Endothelial cell of umbilical vein (primary cell): ENCODE results near the gene AGAP3. TPM values are rescaled to one million over a fixed set of nuclear protein-coding genes. Genes with fewer than 3 reads are reported as not detected.

Source experiments
- BruUV-seq: library from RNA; stranded (reverse); fragments of 400-500 nt; replicated peaks from 2 replicates; lab custom pipeline; 2021; lab: Mats Ljungman, UMichigan
- CTCF ChIA-PET: fragments of 300-600, 350-600 bp; sonication (Branson Sonifier 250); formaldehyde crosslinking; loops from one replicate; lab custom pipeline; 2021; ENCODE audit warnings: antibody characterized with exemption, inconsistent platforms; lab: Charles Lee
- POLR2A ChIA-PET: fragments of 300-600, 350-600 bp; sonication (Branson Sonifier 250); formaldehyde crosslinking; loops from one replicate; lab custom pipeline; 2021; ENCODE audit warnings: antibody characterized with exemption, inconsistent platforms; lab: Charles Lee
- DNase-seq: peaks from one replicate; pipeline ENCODE4 v3.0.0-alpha.2; 2011; ENCODE audit warnings: low read depth, low spot score
- FAIRE-seq: peaks from 2 replicates; lab custom pipeline; 2011; peaks lifted over from hg19 to GRCh38; lab: Jason Lieb, UNC
- H2AFZ ChIP-seq: 2 replicates; pipeline ENCODE4 v1.6.0; 2012; ENCODE audit warnings: low read depth, low read length, control low read depth, inconsistent platforms
- H3K27ac ChIP-seq: 2 replicates; pipeline ENCODE4 v1.5.1; 2011; ENCODE audit warnings: low read depth, mild to moderate bottlenecking, control low read depth, low read length, moderate library complexity; ENCODE audit not compliant: insufficient read depth
- H3K27me3 ChIP-seq, 2 experiments: 2 replicates each; pipeline versions ENCODE4 v1.6.0 to v1.6.1; 2011; ENCODE audit warnings: low read length in 2 of 2, mixed read lengths in 1 of 2; ENCODE audit not compliant: control insufficient read depth in 2 of 2, insufficient read depth in 2 of 2
- H3K36me3 ChIP-seq, 2 experiments: 2 replicates in 1 of 2; 3 replicates in 1 of 2; pipeline ENCODE4 v1.5.1; 2011; ENCODE audit warnings: low read length in 2 of 2, mild to moderate bottlenecking in 1 of 2, moderate library complexity in 1 of 2; ENCODE audit not compliant: control insufficient read depth in 2 of 2, insufficient read depth in 2 of 2; ENCODE audit errors: extremely low read depth in 1 of 2
- H3K4me1 ChIP-seq: 3 replicates; pipeline ENCODE4 v1.5.1; 2011; ENCODE audit warnings: mild to moderate bottlenecking, low read length; ENCODE audit not compliant: control insufficient read depth, insufficient read depth; ENCODE audit errors: extremely low read depth
- H3K4me2 ChIP-seq: 2 replicates; pipeline ENCODE4 v1.6.1; 2011; ENCODE audit warnings: low read length, control low read depth, mixed read lengths; ENCODE audit not compliant: insufficient read depth
- H3K4me3 ChIP-seq, 3 experiments: fragments of 200-600 bp in 1 of 3; sonication (generic), shearing (Covaris generic) in 1 of 3; replicated peaks in 1 of 3; 2 replicates each; pipeline ENCODE4 v1.5.1; 2011 to 2016; ENCODE audit warnings: control low read depth in 3 of 3, low read length in 3 of 3, mild to moderate bottlenecking in 2 of 3, inconsistent platforms in 1 of 3, low read depth in 1 of 3, moderate library complexity in 1 of 3; ENCODE audit not compliant: insufficient read depth in 1 of 3
- H3K79me2 ChIP-seq: 2 replicates; pipeline ENCODE4 v1.6.0; 2012; ENCODE audit warnings: low read length, inconsistent platforms; ENCODE audit not compliant: control insufficient read depth, insufficient read depth
- H3K9ac ChIP-seq: replicated peaks from 2 replicates; pipeline ENCODE3; 2011; ENCODE audit warnings: low read length, control low read depth; ENCODE audit not compliant: insufficient read depth; ENCODE audit errors: extremely low read depth
- H3K9me1 ChIP-seq: replicated peaks from 3 replicates; pipeline ENCODE4 v1.6.0; 2011; ENCODE audit warnings: mild to moderate bottlenecking, low read length; ENCODE audit not compliant: control insufficient read depth, insufficient read depth; ENCODE audit errors: extremely low read depth
- H3K9me3 ChIP-seq: replicated peaks from 2 replicates; pipeline ENCODE4 v1.5.1; 2012; ENCODE audit warnings: low read length, inconsistent platforms; ENCODE audit not compliant: control insufficient read depth, insufficient read depth
- H4K20me1 ChIP-seq: replicated peaks from 2 replicates; pipeline ENCODE3; 2011; ENCODE audit warnings: mild to moderate bottlenecking, low read length; ENCODE audit not compliant: control insufficient read depth, insufficient read depth; ENCODE audit errors: extremely low read depth
- EZH2 ChIP-seq: IDR thresholded peaks from 2 replicates; pipeline ENCODE4 v1.6.1; 2012; ENCODE audit warnings: borderline replicate concordance, low read depth, mild to moderate bottlenecking, moderate library complexity, low read length, inconsistent platforms; ENCODE audit not compliant: severe bottlenecking
- FOS ChIP-seq: IDR thresholded peaks from 2 replicates; pipeline ENCODE4 v1.6.1; 2011; ENCODE audit warnings: mild to moderate bottlenecking, low read length, moderate library complexity, borderline replicate concordance; ENCODE audit not compliant: insufficient read depth
- GATA2 ChIP-seq: IDR thresholded peaks from 2 replicates; pipeline ENCODE4 v1.7.0; 2011; ENCODE audit warnings: low read depth, mild to moderate bottlenecking, moderate library complexity, mixed read lengths, low read length; ENCODE audit not compliant: insufficient read length, insufficient read depth
- JUN ChIP-seq: IDR thresholded peaks from 2 replicates; pipeline ENCODE4 v1.6.1; 2011; ENCODE audit warnings: borderline replicate concordance, low read depth; ENCODE audit not compliant: insufficient read length, insufficient read depth
- MYC ChIP-seq: IDR thresholded peaks from one replicate; pipeline ENCODE4 v1.6.1; 2011; ENCODE audit warnings: mild to moderate bottlenecking, low read depth, low read length
- POLR2A ChIP-seq: IDR thresholded peaks from 2 replicates; pipeline ENCODE4 v1.6.1; 2012; ENCODE audit warnings: low read depth, mild to moderate bottlenecking, control low read depth, low read length
- POLR2AphosphoS5 ChIP-seq: IDR thresholded peaks from 2 replicates; pipeline ENCODE4 v1.6.1; 2012; ENCODE audit warnings: low read depth, mild to moderate bottlenecking, control low read depth, low read length, moderate library complexity; ENCODE audit not compliant: insufficient read depth
- dilution Hi-C: fragments of 300-500 bp; cut with MboI; formaldehyde crosslinking; loops from one replicate; pipeline ENCODE4 v1.15.0; 2019; ENCODE audit warnings: low sequenced_read_pairs; ENCODE audit not compliant: extremely low pct_ligation_motif_present
- intact Hi-C: fragments of 100-400 bp; cut with micrococcal nuclease; formaldehyde crosslinking; loops from one replicate; pipeline ENCODE4 v1.10.0; 2022
- polyA plus RNA-seq, 4 experiments: library from polyadenylated mRNA; depleted of rRNA in 3 of 4; stranded (reverse) in 3 of 4; unstranded in 1 of 4; fragments of >200 nt; gene quantifications; 2 replicates each; pipeline versions ENCODE4 v1.2.1 to v1.2.3, GENCODE V29; 2011 to 2012; ENCODE audit warnings: missing spikeins in 1 of 4
- total RNA-seq: library from RNA; stranded (reverse); gene quantifications from 2 replicates; pipeline ENCODE4 v1.2.3, GENCODE V29; 2021
- TF ChIP-seq, protein P1 (sequence below): IDR thresholded peaks from 2 replicates; pipeline ENCODE4 v1.6.1; 2011; ENCODE audit not compliant: insufficient read depth, insufficient read length
- TF ChIP-seq, protein P2 (sequence below), 2 donors: IDR thresholded peaks; 1 replicate in 1 of 2; 2 replicates in 1 of 2; pipeline ENCODE4 v1.5.1; 2011; ENCODE audit warnings: low read length in 2 of 2, mild to moderate bottlenecking in 2 of 2, moderate library complexity in 2 of 2, control low read depth in 1 of 2, inconsistent platforms in 1 of 2, low read depth in 1 of 2; ENCODE audit not compliant: insufficient read depth in 1 of 2; ENCODE audit errors: extremely low read depth in 1 of 2

The AGAP3 gene
- total and polyA plus RNA-seq, 2 donors (not counting 3 experiments of a cell fraction or from before 2014, with no cell fraction given), result 171 to 174 TPM

DNA sequence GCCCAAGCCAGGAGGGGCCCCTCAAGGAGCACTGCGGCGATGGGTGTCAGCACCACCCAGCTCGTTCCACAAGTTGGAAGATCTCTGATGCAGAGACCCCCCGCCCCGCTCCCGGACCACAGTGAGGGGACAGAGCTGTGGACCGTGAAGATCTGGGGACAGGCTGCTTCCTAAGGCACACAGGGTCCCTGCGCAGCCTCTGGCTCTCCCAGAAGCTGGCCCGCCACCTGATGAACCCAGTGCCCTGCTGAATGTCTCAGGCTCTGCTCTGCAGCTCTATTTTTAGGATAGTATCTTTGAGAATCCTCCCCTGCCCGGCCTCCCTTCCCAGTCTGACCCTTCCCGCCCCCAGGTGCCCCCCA, 51.5 kb downstream of the AGAP3 start:
- H3K4me1 ChIP-seq, result no peaks in the 10 kb centered on the region
- dilution Hi-C loops, result no loop called here
- no peaks in the 10 kb centered on the region for H3K79me2 ChIP-seq
- TF ChIP-seq POLR2AphosphoS5 (no peak), MYC (no peak), POLR2A (no peak), JUN (no peak), EZH2 (no peak), FOS (no peak), GATA2 (no peak)
- TF ChIP-seq, protein P1, sequence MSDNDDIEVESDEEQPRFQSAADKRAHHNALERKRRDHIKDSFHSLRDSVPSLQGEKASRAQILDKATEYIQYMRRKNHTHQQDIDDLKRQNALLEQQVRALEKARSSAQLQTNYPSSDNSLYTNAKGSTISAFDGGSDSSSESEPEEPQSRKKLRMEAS, result no peak
- TF ChIP-seq, protein P2, sequence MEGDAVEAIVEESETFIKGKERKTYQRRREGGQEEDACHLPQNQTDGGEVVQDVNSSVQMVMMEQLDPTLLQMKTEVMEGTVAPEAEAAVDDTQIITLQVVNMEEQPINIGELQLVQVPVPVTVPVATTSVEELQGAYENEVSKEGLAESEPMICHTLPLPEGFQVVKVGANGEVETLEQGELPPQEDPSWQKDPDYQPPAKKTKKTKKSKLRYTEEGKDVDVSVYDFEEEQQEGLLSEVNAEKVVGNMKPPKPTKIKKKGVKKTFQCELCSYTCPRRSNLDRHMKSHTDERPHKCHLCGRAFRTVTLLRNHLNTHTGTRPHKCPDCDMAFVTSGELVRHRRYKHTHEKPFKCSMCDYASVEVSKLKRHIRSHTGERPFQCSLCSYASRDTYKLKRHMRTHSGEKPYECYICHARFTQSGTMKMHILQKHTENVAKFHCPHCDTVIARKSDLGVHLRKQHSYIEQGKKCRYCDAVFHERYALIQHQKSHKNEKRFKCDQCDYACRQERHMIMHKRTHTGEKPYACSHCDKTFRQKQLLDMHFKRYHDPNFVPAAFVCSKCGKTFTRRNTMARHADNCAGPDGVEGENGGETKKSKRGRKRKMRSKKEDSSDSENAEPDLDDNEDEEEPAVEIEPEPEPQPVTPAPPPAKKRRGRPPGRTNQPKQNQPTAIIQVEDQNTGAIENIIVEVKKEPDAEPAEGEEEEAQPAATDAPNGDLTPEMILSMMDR (IDR thresholded peaks at IDR 0.05; ENCODE audit: extremely low read depth in 1 of 2, insufficient read depth in 1 of 2, low read depth in 1 of 2, low read length in 2 of 2), result no peak
- BruUV-seq, result no TSS peak
- no peaks in the 10 kb centered on the region for H3K27me3 ChIP-seq
- H2AFZ ChIP-seq, result no peak overlapping the region
- H3K4me3 ChIP-seq, result no peak overlapping the region
- H3K4me2 ChIP-seq, result no peak overlapping the region
- no peak overlapping the region for H3K27ac ChIP-seq
- POLR2A ChIA-PET, result no interaction called here
- FAIRE-seq (no peak), DNase-seq (no peak)
- no peaks in the 10 kb centered on the region for H3K9me1 ChIP-seq
- intact Hi-C loops, result no loop called here
- no peak overlapping the region for H3K9ac ChIP-seq
- no peaks in the 10 kb centered on the region for H4K20me1 ChIP-seq
- CTCF ChIA-PET, result interaction anchor here (0.7 to 2.2 kb wide), 2 partner anchors 14 kb away, joined by 3 to 17 read pairs; no protein-coding TSS in a partner anchor
- H3K36me3 ChIP-seq, result peaks cover 14 to 70% of the 10 kb centered on the region in 2 experiments
- no peaks in the 10 kb centered on the region for H3K9me3 ChIP-seq
